Stimulated activated CD4-positive, alpha-beta T cell treated with anti-CD3 and anti-CD28 coated beads, Interleukin-1b, Interleukin-23, amount 100 ng/mL, for 24 hours (primary cell): ENCODE measurements around the gene GLS.

ENCODE experiments used
- DNase-seq, 4 experiments: peaks; one replicate each; pipeline ENCODE4 v3.0.0-alpha.2; 2020; ENCODE audit warnings: low read depth in 4 of 4, low spot score in 1 of 4

Gene GLS

DNA sequence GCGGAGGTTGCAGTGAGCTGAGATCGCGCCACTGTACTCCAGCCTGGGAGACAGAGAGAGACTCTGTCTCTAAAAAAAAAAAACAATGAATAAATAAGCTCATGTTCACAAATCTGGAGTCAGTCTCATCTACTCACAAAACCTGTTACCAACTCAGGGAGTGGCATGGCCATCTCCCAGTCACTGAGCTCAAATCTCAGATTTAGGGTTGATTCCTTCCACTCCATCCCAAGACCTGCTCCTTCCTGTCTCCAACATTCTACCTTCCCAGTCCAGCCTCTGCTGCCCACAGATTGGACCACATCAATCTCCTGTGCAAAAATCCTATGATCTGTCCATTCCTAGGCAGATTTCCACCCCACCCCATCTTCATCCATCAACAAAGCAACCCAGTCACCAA, 131.7 kb downstream of the GLS start:
- DNase-seq: no peak

DNA sequence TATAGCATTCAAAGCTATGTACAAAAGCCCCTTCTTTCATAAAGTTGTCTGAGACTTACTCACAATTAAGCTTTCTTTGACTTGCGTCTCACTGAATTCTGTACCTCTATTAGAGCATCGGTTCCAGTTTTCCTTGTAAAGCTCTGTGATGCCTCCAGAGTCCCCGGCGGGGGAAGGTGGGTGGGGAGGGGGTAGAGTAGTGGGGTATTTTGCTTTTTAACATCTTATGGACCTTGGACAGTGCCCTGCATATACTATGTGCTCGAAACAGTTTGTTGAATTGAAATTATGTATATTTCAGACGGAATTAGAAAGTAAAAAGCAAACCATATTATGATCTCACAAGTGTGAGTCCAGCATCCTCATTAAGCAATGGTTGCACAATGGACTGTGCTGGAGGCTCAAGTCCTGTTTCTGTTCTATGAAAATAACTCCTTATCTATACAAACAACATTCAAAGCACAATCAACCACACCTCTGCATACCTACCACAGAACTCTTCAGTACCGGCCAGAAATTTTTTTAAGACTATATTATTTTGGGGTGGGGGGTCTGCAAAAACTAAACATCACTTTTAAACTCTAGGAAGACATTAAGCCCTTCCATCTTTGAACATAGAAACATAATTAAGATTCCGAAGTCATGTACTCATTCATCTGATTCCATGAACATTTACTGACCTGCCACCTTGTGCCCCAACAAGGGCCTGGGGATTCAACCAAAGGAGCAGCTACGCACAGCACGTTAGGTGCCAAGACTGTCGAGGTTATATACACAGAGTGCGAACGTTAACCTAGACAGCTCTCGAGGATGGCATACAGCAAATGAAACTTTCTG, 132.4 kb downstream of the GLS start:
- no peak for DNase-seq

DNA sequence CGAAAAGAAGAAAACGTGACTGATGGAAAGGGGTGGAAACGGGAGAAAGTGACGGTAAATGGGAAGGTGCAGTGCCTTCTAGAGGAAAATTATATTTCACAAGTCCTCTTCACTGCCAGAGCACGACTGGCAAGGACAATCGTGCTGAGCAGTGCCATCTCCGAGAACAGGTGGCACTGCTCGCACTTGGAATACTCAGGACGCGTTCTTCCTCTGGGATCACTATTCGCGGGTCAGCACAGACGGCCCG, 133.0 kb downstream of the GLS start:
- no peak for DNase-seq

DNA sequence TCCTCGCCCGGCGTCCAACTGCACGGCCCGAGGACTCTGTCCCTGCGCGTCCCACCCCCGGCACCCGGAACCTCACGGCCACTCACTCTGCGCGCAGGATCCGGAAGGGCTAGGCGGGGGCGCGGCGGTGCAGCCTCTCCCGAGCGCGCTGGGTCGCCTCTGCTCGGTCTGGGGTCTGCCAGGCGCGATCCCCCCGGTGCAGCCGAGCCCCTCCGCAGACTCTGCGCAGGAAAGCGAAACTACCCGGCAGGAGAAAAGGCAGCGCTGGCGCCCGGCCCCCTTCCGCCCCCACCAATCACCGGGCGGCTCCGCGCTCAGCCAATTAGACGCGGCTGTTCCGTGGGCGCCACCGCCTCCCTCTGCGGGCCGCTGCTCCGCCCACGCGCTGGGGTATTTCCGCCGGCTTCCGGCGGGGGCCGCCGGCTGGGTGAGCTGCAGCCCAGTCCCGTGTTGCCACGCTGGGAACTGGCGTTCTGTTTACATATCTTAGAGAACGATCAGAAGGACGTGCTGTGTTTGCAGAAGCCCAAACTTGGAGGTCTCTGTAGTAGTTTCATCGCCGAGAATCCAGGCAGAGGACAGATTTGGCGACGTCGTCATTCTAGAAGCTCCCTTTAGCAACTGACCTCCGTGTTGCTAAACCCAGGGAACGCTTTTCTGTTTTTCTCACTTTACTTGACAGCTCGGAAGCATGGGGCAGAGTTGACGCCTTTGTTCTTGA, 133.5 kb downstream of the GLS start, which contains the start of gene STAT1:
Gene STAT1 (minus strand): TSS at position 240 of the 721 bp plus-strand sequence. CDS start 4,168 bp downstream, outside the sequence.
- DNase-seq: peak; percentile 89 to 96 (median 94)

DNA sequence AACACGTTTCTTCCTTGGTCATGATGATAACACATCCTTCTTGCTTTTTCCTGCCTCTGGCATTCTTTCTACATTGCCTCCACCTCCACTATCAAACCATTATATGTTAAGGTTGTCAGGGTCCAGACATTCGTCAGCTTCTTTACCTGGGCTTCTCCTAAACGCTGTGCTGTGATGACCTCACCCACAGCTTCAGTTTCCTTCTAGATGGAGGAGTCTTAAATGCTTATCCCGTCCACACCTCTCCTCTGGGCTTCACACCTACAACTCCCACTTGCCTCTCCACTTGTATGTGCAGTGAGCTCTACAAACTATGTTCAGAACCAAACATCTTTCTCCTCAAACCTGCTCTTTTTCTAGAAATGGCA, 134.0 kb downstream of the GLS start:
- DNase-seq: no peak
